Measurements from ENCODE around the gene FNBP1. TPM values are rescaled to one million over a fixed set of nuclear protein-coding genes. Genes with fewer than 3 reads are reported as not detected.

Gene FNBP1
- polyA plus RNA-seq = 10 to 100 TPM in 2 of 3 donors, 1 to 10 TPM in 1; 4.3 to 20.1 (median 10.9) TPM

DNA sequence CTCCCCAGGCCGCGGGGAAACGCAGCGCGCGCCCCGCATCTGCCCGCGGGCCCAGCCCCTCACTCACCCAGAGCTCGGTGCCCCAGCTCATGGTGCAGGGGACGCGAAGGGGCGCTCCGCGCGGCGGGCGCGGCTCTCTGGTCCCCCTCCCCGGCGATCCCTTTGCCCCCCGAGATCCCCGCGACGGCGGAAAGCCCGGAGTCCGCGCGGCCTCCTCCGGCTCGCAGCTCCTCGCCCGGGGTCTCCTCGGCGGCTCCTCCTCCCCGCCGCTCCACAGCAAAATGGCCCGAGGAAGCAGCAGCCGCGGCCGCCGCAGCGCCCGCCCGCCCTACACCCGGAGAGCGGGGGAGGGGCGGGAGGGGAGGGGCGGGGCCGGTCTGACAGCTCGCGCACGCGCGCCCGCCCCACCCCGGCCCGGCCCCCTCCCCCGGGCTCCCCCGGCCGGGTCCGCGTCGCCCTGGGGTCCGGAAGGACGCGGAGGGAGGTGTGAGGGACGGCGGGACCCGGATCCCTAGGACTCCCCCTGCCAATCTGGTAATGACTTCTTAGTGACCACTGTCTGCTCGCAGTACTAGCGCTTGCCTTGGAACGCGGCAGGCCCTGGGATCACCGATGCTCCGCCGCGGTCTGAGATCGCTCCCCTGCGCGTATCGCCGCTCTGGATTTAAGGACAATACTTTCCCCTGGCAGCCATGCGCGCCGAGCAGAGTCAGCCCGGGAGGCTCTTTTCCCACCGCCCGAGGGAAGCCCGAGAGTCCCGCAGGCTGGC, at the start of gene FNBP1:
Gene FNBP1, minus strand, starts transcription at position 305 of the 769 bp plus-strand sequence. Its CDS starts 214 bp downstream, at position 91.
- H3K27ac ChIP-seq (ENCODE audit: low read depth, low read length) = peak within 1 kb of the TSS; percentile 7
- WGBS, 3 donors = 1% methylated on average over 63 to 91 of the region's 92 CpGs

- H3K27ac ChIP-seq (ENCODE audit: low read depth, low read length) = no peak overlapping the region
- 78 to 81% (median 81%) methylated on average over 3 of the region's 3 CpGs for WGBS, 3 donors
Observed at GRCh38 chr9:130090915-130091314, 47.9 kb upstream of the FNBP1 start.

- WGBS, 3 donors = 91 to 95% (median 92%) methylated on average over 12 of the region's 12 CpGs
Observed at GRCh38 chr9:130089141-130089540, 46.2 kb upstream of the FNBP1 start.

GRCh38 chr9:130088051-130088450, 45.1 kb upstream of the FNBP1 start:
- H3K27ac ChIP-seq (ENCODE audit: low read depth, low read length) = no peak overlapping the region
- WGBS, 3 donors = 81 to 95% (median 92%) methylated on average over 6 of the region's 6 CpGs

More at GRCh38 chr9:130089141-130089540, 46.2 kb upstream of the FNBP1 start:
- H3K27ac ChIP-seq (ENCODE audit: low read depth, low read length) = no peak overlapping the region

GRCh38 chr9:130084337-130084736, 41.3 kb upstream of the FNBP1 start:
- WGBS, 3 donors = 91 to 99% (median 99%) methylated on average over 7 of the region's 7 CpGs
- no peak overlapping the region for H3K27ac ChIP-seq (ENCODE audit: low read depth, low read length)

DNA sequence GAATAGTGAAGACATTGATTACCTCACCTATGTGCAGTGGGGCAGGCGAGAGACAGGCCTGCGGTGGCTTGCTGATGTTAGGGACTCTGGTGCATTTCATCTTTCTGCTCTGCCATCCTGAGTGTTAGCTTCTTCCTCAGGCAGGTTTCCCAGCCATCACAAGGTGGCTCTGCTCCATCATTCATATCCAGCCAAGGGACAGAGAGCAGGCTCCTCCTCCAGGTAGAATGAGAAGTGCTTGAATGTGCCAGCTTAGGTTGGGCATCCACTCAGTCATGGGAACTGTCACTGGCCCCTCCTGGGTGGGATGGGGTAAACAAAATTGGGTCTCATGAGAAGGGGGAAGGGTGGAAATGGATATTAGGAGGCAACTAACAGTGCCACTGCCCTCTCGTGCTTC, 35.6 kb upstream of the FNBP1 start:
- WGBS, 3 donors = 91 to 100% (median 93%) methylated on average over 3 of the region's 3 CpGs
- no peak overlapping the region for H3K27ac ChIP-seq (ENCODE audit: low read depth, low read length)

GRCh38 chr9:130073373-130073772, 30.4 kb upstream of the FNBP1 start:
- WGBS, 3 donors = 29 to 52% (median 32%) methylated on average over 2 of the region's 2 CpGs
- H3K27ac ChIP-seq (ENCODE audit: low read depth, low read length) = no peak overlapping the region

- no peak overlapping the region for H3K27ac ChIP-seq (ENCODE audit: low read depth, low read length)
- 77 to 85% (median 84%) methylated on average over 9 of the region's 9 CpGs for WGBS, 3 donors
Observed at GRCh38 chr9:130072515-130073235, 29.7 kb upstream of the FNBP1 start.

- H3K27ac ChIP-seq (ENCODE audit: low read depth, low read length) = no peak overlapping the region
- WGBS, 3 donors = 88 to 90% (median 88%) methylated on average over 1 of the region's 1 CpG
Observed at GRCh38 chr9:130069048-130069447, 26.1 kb upstream of the FNBP1 start.

GRCh38 chr9:130064621-130065020, 21.6 kb upstream of the FNBP1 start:
- 92 to 98% (median 95%) methylated on average over 4 of the region's 4 CpGs for WGBS, 3 donors
- no peak overlapping the region for H3K27ac ChIP-seq (ENCODE audit: low read depth, low read length)

GRCh38 chr9:130062750-130063149, 19.8 kb upstream of the FNBP1 start:
- H3K27ac ChIP-seq (ENCODE audit: low read depth, low read length) = no peak overlapping the region
- 64 to 76% (median 67%) methylated on average over 2 of the region's 2 CpGs for WGBS, 3 donors

GRCh38 chr9:130060296-130060695, 17.3 kb upstream of the FNBP1 start:
- 63 to 89% (median 82%) methylated on average over 7 of the region's 7 CpGs for WGBS, 3 donors
- H3K27ac ChIP-seq (ENCODE audit: low read depth, low read length) = no peak overlapping the region

DNA sequence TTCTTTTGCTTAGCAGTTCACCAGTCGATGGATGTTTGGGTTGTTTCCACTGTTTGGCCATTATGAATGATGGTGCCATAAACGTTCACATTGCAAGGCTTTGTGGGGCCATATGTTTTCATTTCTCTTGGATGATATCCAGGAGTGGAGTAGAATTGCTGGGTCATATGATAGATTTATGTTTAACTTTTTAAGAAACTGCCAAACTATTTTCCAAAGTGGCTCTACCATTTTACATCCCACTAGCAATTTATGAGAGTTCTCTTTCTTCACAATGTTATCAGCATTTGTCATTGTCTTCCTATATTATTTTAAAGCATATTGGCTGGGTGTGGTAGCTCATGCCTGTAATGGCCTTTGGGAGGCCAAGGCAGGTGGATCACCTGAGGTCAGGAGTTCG, 15.9 kb upstream of the FNBP1 start:
- no peak overlapping the region for H3K27ac ChIP-seq (ENCODE audit: low read depth, low read length)
- 41 to 52% (median 50%) methylated on average over 3 of the region's 3 CpGs for WGBS, 3 donors

GRCh38 chr9:130058154-130058553, 15.2 kb upstream of the FNBP1 start:
- WGBS, 3 donors = 78 to 85% (median 83%) methylated on average over 7 of the region's 7 CpGs
- H3K27ac ChIP-seq (ENCODE audit: low read depth, low read length) = no peak overlapping the region

GRCh38 chr9:130054820-130055219, 11.8 kb upstream of the FNBP1 start:
- no peak overlapping the region for H3K27ac ChIP-seq (ENCODE audit: low read depth, low read length)
- WGBS, 3 donors = 67 to 75% (median 72%) methylated on average over 8 of the region's 8 CpGs

DNA sequence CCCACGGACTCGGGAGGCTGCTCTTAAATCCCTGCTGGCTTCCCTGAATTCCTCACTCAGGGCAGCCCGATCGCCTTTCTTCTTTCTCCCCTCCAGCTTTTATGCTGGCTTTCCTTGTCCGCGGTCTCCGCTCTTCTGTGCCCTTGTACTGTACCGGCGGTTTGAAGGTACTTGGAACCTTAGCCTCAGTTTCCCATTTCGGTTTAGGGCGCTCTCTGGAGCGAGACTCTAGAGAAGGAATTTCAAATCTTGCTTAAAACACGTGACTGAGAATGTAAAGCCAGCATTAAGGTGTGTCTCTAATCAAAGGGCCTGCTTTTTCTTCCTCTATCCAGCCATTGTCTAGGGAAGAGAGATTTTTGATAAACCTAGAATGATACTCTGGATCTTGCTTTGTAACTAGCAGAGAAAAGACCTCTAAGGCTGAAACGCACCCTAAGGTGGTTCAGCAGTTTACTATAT, 11.4 kb upstream of the FNBP1 start:
- 2 to 5% (median 5%) methylated on average over 14 of the region's 14 CpGs for WGBS, 3 donors

DNA sequence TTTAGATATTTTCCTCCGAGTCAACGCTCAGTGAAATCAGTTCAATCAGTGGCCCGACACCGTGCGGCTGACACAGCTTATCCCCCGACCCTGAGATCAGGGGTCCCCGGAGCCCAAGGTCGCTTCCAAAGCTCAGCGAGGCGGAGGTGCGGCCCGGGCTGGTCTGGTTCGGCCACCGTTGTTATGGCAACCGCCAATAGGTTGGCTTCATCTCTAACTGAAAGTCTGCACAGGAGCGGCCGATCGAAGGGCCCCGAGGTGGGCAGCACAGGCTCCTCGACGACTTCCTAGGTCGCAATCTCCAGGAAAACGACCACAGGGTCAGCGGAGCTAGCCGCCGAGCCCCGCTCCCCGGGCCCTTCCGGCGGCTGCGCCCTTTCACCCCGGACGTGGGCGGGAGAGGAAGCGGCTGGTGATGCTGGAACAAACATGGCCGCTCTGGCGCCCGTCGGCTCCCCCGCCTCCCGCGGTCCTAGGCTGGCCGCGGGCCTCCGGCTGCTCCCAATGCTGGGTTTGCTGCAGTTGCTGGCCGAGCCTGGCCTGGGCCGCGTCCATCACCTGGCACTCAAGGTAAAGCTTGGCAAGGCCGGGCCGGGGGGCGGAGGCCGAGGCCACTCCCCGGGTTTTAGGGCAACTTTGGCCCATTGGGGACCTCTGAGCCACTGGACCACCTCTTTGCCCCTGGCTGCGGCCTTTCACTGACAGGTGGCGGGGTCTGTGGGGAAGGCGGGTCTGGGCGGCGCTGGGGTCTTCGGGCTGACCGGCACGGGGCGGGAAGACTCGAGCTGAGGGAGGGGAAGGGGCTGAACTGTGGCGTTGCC, 10.7 kb upstream of the FNBP1 start, which contains the start of gene GPR107:
Gene GPR107, plus strand, starts transcription at position 403 of the 821 bp plus-strand sequence. Its CDS starts 27 bp downstream, at position 430.
- WGBS, 3 donors = 0% methylated on average over 60 to 64 of the region's 64 CpGs
- no peak within 1 kb of the TSS for H3K27ac ChIP-seq (ENCODE audit: low read depth, low read length)

More for the DNA sequence above, 11.4 kb upstream of the FNBP1 start:
- no peak overlapping the region for H3K27ac ChIP-seq (ENCODE audit: low read depth, low read length)

GRCh38 chr9:130053109-130053503, 10.1 kb upstream of the FNBP1 start:
- WGBS, 3 donors = 12 to 13% (median 13%) methylated on average over 9 of the region's 9 CpGs
- no peak overlapping the region for H3K27ac ChIP-seq (ENCODE audit: low read depth, low read length)

- H3K27ac ChIP-seq (ENCODE audit: low read depth, low read length) = no peak overlapping the region
Observed at GRCh38 chr9:130051855-130052254, 8.9 kb upstream of the FNBP1 start.
